NCI-H748 treated with DMSO at 0.1 percent for 48 hours (cell line): ENCODE results near the gene SNRNP70.
"Not testable (repeated sequence)": the region's sequence is repeated elsewhere in the genome, so short reads cannot be mapped to it uniquely, and the experiment has no call there.

ENCODE experiments used
- DNase-seq: peaks from one replicate; lab custom pipeline; 2025; lab: John Stamatoyannopoulos, UW

The SNRNP70 gene

DNA sequence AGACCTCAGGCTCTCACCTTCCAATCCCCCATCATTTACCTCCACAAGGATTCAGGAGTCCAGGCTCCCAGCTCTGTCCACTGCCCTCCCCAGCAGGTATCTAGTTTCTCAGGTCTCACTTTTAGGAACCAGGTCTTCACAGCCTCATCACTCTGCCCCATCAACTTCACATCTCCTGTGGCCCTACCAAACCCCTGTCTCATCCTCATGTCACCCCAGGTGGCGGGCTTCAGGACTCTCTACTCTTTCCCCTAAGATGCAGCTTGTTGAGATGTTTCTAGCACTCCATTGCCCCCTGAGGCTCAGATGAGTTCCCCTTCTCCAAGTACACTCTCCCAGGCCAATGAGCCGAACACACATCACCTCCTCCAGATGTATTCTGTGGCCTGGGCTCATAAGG lies 35.6 kb downstream of the SNRNP70 start:
- DNase-seq = no peak

DNA sequence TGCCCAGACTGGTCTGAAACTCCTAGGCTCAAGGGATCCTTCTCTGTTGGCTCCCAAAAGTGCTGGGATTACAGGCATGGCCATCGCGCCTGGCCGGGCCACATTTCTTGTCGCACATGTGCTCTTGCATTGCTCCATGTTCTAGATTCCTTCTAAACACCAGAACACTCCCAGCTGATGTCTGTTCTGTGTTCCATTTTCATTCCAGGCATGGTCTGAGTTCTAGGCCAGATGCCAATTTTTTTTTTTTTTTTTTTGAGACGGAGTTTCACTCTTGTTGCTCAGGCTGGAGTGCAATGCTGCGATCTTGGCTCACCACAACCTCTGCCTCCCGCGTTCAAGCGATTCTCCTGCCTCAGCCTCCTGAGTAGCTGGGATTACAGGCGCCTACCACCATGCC lies 36.6 kb downstream of the SNRNP70 start:
- DNase-seq = not testable (repeated sequence)

DNA sequence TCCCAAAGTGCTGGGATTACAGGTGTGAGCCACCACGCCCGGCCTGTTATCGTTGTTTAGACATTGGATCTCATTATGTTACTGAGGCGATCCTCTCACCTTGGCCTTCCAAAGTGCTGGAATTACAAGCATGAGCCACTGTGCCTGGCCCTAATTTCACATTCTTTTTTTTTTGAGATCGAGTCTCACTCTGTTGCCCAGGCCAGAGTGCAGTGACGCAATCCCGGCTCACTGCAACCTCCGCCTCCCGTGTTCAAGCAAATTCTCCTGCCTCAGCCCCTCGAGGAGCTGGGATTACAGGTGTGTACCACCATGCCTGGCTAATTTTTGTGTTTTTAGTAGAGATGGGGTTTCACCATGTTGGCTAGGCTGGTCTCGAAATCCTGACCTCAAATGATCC lies 38.0 kb downstream of the SNRNP70 start:
- not testable (repeated sequence) for DNase-seq

DNA sequence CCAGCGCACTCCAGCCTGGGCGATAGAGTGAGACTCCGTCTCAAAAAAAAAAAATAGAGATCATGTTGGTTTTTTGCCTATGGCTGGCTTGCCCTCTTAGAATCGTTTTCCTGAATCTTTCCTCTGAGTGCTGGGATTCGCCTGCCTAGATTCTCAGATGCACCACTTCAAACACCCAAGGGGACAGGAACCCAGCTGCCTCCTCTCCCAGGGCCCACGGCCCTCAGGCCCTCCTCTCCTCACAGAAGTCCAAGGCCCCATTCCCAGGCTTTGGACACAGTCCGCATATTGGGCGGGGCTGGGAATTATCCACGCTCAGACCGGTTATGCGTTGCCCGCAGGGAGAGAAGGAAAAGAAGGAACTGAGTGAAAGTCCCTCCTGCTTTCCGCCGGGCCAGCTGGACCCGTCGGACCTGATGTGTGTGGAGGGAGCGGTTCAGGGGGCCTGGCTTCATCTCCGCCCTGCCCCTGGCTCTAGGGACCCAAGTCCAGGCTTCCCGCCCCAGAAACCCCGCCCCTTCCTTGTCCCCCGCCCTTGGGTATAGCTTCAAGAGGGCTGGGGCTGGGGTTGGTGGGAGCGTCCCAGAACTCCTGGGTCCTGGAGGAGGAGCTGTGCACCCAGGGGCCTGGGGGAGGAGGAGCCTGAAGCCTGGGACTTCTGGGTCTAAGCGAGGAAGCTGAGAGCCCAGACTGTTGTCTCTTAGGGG lies 39.9 kb downstream of the SNRNP70 start:
- no peak for DNase-seq

DNA sequence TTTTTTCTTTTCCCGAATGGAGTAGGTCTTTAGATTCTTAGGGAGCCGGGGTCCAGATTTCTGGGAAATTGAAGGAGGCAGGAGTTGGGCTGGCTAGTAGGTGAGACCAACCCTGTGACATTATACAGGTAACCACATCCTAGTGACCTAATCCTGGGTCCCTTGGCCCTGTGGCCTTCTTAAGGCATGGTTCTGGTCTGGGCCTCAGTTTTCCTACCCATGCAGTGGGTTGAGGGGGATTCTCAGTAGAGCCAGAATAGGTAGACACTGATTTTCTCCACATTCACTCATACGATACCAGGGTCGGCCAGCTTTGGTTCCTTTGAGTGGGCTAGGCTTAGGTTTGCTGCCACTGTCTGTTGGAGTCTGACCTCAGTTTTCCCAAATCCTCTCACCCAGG lies 41.3 kb downstream of the SNRNP70 start:
- no peak for DNase-seq

DNA sequence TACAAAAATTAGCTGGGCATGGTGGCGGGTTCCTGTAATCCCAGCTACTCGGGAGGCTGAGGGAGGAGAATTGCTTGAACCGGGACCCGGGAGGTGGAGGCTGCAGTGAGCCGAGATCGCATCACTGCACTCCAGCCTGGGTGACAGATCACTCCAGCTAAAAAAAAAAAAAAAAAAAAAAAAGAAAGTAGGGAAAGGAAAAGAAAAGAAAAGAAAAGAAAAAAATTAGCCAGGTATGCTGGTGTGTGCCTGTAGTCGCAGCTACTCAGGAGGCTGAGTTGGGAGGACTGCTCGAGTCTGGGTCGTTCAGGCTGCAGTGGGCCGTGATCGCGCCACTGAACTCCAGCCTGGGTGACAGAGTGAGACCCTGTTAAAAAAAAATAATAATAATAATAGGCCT lies 42.0 kb downstream of the SNRNP70 start:
- not testable (repeated sequence) for DNase-seq

DNA sequence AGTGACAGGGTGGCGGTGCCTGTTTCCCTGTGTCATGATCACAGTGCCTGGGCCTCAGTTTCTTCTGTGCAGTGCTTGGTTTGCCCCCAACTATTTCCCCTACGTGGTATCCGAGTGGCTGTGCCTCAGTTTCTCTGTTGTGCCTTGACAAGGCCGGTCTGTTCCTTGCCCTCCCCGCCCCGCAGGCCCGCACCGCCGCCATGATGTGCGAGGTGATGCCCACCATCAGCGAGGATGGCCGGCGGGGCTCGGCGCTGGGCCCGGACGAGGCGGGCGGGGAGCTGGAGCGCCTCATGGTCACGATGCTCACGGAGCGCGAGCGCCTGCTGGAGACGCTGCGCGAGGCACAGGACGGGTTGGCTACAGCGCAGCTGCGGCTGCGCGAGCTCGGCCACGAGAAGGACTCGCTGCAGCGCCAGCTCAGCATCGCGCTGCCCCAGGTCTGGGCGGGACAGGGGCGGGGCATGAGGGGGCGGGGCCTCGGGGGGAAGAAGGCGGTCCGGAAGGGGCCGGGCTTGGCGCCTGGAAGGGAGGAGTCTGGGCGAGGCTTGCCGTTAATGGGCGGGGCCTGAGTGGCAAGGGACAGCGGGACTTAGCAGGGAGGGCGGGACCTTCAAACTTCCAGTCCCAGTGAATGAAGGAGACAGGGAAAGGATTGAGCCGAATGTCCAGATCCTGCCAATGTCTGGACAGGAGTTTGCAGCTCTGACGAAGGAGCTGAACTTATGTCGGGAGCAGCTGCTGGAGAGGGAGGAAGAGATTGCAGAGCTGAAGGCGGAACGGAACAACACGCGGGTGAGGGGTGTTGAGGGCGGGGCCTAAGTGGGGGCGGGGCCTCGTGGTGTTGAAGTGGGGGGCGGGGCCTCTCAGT lies 42.7 kb downstream of the SNRNP70 start:
- DNase-seq = peak; percentile 90

DNA sequence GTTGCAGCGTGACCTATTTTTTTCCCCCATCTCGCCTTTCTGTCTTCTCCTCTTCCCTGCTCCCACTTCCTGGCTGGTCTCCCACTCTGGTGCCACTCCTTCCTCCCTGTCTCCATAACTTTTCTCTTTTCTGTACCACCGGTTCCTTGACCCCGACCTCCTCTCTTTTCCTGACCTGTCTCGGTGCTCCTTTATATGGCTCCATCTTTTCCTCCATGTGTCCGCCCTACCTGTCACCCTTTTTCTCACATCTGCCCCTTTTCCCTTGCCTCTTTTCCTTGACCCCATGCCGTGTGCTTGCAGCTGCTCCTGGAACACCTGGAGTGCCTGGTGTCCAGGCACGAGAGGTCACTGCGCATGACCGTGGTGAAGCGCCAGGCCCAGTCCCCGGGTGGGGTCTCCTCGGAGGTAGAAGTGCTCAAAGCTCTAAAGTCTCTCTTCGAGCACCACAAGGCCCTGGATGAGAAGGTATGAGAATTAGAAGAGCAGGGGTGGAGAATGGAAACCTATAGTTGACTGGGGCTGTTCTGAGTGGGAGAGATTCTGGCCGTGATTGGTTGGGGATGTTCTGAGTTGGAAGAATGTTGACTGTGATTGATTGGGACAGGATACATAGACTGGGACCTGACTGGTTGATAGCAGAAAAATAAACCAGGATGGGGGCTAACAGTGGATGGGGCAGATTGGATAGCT lies 43.4 kb downstream of the SNRNP70 start:
- DNase-seq = no peak

DNA sequence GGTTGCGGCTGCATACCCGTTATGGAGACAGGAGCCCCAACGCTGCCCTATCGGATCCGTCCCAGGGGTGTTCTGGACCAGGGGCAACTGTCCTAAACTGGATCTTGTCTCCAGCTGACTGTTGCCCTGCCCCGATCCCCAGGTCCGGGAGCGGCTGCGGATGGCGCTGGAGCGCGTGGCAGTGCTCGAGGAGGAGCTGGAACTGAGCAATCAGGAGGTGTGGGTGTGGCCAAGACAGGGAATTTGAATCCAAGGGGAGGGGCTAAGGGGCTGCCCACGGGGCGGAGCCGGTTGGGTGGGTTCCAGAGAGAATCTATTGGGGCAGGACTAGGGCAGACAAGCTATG lies 44.0 kb downstream of the SNRNP70 start:
- DNase-seq = no peak

DNA sequence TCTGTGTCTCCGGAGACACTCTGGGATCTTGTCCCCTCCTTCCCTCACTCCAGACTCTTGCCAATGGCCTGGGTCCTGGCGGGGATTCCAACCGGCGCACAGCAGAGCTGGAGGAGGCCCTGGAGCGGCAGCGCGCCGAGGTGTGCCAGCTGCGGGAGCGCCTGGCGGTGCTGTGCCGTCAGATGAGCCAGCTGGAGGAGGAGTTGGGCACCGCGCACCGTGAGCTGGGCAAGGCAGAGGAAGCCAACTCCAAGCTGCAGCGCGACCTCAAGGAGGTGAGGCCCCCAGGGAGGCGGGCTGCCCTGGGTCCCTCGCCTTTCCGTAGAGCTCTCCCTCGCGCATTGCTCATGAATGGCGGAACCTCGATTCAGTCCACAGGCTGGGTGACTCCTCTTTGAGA lies 45.1 kb downstream of the SNRNP70 start:
- DNase-seq = no peak

DNA sequence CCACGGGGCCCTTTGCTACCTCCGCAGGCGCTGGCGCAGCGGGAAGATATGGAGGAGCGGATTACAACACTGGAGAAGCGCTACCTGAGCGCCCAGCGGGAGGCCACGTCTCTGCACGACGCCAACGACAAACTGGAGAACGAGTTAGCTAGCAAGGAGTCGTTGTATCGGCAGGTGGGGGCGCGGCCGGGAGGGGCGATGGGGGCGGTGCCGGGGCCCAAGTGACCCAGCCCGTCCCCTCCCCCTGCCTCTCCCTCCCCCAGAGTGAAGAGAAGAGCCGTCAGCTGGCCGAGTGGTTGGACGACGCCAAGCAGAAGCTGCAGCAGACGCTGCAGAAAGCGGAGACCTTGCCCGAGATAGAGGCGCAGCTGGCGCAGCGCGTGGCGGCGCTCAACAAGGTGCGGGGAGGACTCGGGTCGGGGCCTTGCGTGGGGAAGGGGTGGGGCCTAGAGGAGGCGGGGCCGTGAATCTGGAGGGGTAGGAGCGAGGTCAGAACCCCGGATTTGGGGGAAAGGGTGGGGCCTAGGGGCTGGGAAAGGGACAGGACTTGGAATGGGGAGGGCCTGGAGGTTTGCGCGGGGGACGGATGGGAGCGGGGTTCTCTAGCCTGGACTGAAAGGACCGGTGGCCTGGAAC lies 47.8 kb downstream of the SNRNP70 start:
- DNase-seq = no peak

DNA sequence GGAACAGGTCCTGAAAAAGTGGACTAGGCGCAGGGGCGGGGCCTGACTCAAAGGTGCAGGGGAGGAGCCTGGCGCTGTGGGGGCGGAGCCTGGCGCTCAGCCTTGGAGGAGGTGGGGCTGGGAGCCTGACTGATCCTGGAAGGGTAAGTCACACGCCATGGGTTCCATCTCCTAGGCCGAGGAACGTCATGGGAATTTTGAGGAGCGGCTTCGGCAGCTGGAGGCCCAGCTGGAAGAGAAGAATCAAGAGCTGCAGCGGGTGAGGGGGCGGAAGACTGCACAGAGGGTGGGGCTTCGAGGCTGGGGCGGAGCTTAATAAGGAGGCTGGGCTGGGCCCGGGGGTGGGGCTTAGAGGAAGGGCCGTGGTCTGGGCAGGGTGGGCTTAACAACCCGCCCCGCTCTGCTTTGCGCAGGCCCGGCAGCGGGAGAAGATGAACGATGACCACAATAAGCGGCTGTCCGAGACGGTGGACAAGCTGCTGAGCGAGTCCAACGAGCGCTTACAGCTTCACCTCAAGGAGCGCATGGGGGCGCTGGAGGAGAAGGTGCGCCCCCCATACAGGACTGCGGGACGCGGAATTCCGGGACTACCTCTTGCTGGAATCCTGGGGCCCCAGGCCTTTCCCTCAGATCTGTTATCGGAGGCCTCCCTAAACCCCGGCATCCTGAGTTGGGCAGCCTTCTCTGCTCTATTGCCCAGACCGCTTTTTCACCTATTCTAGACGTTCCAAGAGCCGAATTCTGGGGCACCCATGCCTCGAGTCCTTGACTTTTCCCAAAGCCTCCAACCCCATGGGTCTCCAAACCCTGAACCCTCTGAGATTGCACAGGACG lies 48.6 kb downstream of the SNRNP70 start:
- no peak for DNase-seq

DNA sequence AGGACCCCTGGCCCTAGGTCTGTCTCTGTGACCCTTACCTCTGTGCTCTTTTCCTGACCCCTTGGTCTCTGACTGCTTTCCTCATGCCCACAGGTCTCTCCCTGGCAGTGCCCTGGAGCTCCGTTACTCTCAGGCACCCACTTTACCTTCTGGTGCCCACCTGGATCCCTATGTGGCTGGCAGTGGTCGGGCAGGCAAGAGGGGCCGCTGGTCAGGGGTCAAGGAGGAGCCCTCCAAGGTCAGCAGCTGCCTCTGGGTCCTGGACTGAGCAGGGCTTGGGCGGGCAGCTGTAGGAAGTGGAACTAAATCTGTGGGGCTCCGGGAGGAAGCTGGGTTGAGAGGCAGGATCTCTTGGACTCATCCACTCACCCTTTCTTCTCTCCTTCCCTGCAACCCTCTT lies 50.4 kb downstream of the SNRNP70 start:
- DNase-seq = no peak

DNA sequence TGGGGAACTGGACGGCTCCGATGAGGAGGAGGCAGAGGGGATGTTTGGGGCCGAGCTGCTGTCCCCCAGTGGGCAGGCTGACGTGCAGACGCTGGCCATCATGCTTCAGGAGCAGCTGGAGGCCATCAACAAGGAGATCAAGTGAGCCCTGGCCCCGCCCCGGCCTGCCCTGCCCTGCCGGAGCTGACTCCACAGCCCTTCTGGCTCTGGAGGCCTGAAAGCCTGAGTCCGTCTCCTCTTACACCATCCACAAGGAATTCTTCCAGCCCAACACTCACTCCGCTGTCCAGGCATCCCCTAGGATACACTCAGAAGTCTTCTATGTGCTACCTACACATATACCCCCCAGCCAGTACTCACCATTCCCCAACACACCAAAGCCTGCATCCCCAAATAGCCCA lies 51.5 kb downstream of the SNRNP70 start:
- no peak for DNase-seq

DNA sequence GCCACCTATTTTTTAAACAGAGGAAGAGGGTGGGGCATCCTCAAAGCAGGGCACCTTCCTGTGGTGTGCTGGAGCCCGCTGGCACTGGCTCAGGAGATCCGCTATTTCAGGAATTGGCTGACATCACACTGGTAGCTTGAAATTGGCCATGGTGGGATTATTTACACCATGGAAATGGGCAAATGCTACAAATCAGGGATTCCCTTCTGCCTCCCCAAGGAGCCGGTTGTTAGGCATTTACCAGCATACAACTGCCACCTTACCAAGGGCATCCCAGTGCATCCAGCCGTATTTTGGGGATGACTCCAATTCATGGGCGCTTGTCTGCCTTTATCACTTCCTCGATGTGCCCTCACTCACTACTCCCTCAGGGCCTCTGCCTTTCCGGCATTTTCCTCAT lies 55.7 kb downstream of the SNRNP70 start:
- DNase-seq = no peak

DNA sequence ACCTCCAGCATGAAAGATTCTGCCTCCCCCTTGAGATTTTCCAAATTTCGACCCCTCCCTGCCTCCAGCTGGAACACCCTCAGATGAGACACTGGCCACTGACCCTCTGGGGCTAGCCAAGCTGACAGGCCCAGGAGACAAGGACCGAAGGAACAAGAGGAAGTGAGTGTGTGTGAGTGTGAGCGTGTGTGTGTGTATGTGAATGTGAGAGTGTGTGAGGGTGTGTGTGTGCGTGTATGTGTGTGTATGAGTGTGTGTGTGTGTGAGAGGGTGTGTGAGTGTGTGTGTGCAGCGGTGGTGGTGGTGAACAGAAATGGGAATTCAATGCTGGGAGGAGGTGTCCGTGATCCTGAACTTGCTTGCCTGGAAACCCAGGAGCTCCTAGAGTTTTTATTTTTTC lies 56.1 kb downstream of the SNRNP70 start:
- no peak for DNase-seq

DNA sequence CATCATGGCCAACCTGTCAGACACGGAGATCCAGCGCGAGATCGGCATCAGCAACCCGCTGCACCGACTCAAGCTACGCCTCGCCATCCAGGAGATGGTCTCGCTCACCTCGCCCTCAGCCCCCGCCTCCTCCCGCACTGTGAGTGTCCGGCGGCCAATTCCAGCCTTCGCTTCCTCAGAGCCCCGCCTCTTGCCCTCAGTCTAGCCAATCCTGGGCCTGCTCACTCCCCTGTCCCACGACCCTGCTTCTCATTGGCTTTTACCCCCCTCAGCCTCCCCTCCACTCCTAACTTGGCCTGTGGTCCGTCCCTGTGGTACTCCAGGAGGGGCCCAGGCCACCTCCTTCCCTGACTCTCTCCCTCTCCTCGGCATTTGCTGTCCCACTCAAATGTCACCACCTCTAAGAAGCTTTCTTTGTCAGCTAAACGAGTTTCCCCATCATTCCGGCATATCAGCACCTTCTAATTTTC lies 57.6 kb downstream of the SNRNP70 start:
- DNase-seq = peak; percentile 91

DNA sequence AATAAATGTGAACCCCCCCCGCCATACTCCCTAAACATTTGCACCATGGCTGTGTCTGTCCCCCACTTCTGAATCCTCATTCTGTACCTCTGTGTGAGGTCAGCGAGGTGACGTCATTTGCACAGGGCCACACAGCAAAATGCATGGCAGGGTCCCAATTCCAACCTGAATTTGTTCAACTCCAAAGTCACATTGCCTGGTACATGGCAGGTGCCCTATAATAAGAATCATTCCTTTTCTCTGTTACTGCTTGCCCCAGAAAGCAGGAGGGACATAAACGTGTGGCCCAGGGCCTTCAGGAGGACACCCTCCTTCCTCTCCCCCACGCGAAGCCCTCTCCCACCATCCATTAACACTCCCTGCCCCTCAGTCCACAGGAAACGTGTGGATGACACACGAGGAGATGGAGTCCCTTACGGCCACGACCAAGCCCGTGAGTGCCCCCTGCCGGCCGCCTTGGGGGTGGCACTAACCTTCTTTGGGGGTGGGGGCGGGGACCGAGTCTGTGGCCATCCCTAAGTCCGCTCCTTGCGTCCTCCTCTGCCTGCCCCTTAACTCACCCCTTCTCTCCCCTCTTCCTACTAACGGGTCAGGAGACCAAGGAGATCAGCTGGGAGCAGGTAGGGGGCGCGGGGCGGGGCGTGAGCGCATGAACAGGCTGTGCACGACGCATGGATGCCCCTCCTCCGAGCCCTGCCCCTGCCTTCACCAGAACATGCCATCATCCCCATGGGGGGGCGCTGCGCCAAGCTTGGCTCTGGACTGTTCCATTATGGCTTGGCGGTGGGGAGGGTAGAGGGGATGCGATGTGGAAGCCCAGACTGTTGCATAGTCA lies 60.5 kb downstream of the SNRNP70 start:
- peak; percentile 77 for DNase-seq

DNA sequence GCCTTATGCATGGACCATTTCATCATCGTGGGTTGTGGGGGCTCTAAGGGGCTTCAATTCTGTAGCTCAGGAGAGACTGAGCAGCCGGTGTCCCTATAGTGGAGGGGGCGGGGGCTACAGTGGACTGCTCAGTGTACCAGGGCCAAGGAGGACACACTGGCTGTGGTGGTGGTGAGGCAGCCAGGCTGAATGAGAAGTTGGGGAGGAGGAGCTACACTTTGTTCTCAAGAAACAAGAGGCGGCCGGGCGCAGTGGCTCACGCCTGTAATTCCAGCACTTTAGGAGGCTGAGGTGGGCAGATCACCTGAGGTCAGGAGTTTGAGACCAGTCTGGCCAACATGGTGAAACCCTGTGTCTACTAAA lies 61.1 kb downstream of the SNRNP70 start:
- not testable (repeated sequence) for DNase-seq

DNA sequence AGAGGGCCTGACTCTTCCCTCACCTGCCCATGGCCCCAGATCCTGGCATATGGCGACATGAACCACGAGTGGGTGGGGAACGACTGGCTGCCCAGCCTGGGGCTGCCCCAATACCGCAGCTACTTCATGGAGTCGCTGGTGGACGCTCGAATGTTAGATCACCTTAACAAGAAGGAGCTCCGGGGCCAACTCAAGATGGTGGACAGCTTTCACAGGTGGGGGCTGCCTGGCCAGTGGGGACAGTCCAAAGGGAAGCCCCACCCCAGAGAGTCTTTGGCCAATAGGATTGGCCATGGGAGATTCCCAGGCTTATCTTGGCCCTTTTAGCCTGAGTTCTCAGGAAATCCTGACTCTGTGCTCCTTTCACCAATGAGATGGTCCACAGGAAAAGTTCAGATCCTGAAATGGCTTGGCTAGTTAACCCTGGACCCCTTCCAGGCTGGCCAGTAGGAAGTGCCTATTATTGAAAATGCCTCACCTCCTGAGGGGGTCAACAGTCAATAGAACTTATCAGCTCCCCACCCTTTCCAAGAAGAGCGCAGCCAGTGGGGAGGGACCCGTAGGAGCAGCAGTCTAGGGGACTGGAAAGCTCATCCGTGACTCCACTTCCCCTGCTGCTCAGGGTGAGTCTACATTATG lies 62.9 kb downstream of the SNRNP70 start:
- DNase-seq = no peak
